NCI-H1417 (cell line): ENCODE data around the gene PC.

Experiments
- DNase-seq, 3 experiments: peaks; one replicate each; lab custom pipeline; 2025; lab: John Stamatoyannopoulos, UW

The PC gene

DNA sequence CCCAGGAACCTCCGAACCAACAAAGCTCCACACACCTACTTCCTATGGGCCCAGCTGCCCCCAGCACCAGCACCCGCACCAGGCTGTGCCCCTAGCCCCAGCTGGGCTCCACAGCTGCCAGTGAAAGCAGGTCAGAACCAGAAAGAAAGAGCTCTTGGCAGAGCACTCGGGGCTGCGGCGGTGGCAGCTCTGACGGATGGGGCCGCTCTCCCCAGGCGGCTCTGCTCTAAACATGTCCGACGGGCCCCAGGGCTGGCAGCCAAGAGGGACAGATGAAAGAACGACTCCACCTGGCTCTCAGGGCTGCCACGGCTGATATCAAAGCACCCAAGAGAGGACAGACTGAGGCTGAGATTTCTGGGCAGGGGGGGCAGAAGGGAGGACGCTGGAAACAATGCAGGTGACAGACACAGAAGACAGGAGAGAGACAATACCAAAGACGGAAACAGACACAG is 75.6 kb downstream of the PC start:
- peak in 1 of 3 experiments; percentile 74 for DNase-seq

DNA sequence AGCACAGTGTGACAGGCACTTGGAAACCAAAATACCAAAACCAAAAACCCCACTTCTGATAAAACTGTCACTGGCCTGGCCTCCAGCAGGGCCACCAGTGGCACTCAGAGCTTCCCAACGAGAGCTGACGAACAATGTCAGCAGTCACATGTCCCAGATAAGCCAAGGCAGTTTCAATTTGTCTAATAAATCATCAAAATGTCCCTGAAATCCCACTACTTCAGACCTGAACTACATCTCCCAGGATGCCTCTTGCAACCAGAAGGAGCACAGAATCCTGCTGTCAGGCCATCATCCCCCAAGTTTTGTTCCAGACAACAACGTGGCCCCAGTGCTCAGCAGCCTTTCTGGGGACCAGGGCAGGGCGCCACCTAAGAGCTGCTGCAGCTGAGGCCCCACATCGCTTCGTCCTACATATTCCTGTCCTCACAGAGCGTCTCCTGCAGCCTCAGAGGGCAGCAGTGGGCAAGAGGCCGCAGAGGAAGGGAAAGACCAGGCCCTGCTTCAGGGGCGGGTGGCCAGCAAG is 76.2 kb downstream of the PC start:
- DNase-seq, result peak in 2 of 3 experiments; percentile 13 to 59

DNA sequence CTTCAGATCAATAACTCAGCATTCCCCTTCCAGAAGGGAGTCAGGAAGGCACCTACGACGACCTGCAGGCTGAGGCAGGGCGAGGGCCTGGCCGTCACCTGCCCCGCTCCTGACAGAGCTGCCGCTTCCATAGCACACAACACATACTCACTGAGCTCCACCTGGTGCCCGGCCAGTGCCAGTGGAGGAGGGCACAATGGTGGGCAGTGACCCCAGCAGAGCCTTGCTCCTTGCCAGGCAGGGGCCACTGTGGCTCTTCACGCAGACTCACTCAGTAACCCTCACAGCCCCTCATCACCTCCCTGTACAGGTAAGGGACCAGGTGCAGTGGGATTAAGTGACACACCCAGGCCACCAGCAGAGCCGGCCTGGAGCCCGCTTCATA is 76.7 kb downstream of the PC start:
- peak; percentile 13 to 57 (median 35) for DNase-seq

DNA sequence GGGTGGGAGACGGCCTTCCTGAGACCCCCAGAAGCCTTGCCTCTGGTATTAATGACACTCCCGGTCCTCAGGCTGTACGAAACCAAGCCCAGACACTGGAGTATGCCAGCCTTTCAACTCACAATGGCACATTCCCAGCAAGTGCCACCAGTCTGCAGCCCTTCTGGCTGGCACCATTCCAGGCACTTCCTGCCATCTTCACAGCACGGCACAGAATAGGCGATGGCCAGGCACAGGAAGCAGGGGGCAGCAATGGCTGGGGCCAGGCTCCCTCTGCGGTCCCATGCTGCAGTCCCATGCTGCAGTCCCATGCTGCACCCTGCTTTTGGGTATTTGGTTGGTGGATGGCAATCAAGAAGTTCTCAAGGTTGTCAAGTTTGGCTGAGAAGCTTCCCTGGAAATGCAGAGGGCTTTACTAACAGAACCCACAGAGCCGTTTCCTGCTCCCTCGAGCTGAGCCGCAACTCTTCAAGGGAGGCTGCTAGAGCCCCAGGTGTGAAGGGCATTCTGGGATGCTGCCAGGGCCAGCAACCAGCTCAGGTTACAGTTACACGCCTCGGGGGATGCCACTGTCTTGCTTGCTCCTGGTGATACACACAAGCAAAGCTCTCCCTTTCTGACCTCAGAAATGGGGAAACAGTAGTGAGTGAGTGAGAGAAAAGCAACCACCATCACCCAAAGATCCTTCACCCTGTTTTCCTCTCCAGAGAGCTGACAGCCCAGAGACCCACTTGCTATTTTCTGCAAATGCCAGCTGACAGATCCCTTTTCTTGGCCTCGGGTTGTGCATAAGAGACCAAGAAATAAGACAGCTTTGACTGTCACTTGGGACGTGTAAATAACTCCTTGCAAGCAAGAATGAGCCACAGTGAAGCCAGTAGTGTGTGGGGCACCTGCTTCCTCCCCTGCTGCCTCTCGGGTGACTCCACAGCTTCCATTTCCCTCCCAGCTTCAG is 77.4 kb downstream of the PC start:
- DNase-seq, result peak; percentile 82 to 94 (median 85)

DNA sequence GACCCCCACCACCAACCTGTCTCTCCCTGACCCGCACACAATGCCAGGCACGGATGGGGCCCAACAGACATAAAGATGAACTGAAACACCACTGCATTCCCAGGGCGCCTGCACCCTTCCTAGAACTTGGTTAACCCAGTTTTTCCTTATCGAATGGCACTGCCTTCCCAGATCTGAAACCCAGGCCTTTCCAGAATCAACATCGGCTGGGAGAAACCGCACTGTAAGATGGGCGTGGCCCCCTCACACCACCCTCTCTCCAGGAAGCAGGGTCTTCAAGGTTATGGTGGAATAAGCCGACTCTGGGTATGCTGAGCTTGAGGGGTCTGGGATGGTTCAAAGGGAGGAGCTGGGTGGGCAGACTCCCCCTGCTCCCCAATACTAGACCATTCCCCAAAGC is 78.2 kb downstream of the PC start:
- no peak for DNase-seq

DNA sequence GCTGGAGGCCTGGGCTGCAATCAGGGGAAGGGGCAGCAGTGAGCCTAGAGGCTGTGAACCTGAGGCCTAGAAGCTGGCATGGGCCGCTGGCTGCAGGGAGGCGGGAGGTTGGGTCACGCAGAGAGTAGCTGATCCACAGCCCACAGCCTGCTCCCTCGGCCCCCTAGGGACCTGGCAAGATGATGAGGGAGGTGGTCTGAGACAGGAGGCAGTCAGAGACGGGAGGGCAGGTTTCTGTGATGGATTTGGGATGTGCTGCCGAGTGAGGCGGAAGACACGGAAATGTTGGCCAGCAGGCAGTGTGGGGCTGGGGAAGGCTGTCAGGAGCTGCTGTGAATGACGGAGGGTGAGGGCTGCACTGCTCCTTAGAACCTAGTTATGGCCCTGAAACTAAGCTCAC is 78.6 kb downstream of the PC start:
- no peak for DNase-seq

DNA sequence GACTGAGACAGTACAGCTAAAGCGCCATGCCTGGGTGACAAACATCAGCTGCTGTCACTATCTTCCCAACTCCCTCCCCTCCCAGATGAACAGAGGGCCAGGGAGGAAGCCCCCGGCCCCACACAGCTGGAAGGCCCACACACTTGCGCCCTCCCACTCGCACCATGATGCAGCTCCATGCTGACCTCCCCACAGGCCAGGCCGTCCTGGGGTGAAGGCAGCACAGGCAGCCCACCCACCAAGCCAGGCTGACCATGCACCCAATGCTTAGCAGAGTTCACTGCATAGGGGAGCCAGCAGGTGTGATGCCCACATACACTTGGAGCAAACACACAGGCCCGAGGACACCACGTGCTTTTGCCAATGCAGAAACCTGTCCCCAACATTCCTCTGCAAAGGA is 79.2 kb downstream of the PC start:
- no peak for DNase-seq

DNA sequence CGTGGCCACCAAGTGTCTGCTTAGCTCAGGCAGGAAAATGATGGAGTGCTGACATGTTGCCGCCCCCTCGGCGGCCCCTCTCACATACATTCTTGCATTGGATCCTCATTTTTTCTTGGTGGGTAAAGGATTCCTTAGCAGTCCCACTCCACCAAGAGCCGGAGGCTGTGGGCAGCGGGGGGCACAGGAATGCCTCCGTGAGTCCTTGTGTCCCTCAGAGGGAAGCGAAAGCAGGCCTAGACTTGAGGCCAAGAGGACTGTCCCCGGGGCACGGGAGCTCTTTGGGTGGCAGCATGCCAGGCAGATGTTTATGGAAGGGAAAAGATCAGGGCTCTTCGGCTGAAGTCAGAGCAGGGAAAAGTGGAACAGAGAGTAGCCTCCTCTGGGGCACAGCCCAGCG is 79.7 kb downstream of the PC start:
- DNase-seq, result no peak

DNA sequence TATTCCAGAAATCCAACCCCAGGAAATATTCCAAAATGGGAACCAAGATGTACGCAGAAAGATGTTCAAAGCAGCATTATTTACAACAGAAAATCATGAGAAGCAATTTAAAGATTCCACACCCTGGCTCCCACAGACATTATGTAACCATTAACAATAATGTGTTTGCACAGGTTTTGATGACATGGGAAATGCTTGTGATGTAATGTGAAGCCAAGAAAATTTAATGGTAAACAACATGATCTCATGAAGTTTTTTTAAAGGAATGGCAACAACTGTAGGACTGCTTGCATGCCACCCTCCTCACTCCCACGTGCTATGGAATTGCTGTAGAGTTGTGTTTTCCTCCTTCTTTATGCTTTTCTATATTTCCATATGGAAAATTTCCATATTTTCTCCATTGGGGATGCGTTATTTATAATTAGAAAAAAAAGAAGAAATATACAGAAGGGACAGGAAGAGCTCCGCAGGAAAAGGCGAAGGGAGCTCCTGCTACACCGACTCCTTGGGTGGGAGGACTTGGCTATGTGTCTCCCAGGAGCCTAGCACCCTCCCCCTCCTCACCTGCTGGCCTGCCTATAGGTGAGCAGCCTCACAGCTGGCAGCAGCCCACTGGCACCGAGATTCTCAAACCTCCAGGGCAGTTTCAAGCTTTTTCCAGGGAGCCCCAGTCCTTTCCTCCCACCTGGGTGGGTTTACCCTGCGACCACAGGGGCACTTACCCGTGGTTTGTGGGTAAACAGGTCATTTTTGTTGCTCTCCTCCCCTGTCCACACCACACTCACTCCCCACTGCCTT is 80.4 kb downstream of the PC start:
- peak in 1 of 3 experiments; percentile 26 for DNase-seq

DNA sequence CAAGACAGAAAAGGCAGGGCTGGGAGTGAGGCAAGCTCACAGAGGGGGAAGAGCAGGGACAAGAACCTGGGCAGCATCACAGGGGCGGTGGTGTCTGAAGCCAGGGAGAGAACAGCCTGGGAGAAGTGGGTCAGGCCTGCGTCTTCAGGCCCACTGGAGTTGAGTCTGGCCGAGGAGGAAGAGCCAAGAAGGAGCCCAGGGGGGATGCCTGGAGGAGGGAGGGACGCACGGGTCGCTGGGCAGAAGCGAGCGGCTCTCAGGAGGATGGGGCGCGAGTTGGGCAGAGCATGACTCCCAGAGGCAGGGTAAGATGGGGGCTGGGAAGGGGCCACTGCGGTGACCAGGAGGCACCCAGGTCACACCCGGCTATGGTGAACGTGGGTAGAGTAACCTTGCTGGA is 82.8 kb downstream of the PC start:
- DNase-seq, result no peak

DNA sequence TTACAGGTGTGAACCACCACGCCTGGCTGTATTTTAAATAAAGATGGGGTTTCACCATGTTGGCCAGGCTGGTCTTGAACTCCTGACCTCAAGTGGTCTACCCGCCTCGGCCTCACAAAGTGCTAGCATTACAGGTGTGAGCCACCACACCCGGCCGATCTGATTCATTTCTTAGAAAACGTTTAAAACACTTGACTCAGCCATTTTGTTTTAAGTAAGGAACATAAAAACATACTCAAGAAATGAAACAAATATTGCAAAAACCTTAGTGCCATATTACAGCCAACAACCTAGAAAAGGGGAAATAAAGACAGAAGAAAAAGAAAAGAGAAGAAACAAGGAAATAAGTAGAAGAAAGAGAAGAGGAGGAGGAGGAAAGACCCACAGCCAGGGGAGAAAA is 84.0 kb downstream of the PC start:
- no peak for DNase-seq

DNA sequence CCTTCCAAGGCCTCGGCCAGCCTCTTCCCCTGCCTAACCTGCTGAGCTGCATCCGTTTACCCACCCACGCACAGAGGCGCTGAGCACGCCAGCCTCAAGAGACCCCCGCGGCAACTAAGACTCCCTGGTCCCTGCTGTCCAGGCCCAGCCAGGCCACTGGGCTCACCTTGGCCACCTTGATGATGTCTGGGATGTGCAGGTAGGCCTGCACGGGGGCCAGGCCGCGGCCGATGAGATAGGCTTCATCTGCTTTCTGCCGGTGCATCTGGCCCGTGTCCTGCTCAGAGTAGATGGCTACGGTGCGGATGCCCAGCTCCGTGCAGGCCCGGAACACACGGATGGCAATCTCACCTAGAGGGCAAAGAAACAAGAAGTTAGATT is 86.7 kb downstream of the PC start:
- no peak for DNase-seq

DNA sequence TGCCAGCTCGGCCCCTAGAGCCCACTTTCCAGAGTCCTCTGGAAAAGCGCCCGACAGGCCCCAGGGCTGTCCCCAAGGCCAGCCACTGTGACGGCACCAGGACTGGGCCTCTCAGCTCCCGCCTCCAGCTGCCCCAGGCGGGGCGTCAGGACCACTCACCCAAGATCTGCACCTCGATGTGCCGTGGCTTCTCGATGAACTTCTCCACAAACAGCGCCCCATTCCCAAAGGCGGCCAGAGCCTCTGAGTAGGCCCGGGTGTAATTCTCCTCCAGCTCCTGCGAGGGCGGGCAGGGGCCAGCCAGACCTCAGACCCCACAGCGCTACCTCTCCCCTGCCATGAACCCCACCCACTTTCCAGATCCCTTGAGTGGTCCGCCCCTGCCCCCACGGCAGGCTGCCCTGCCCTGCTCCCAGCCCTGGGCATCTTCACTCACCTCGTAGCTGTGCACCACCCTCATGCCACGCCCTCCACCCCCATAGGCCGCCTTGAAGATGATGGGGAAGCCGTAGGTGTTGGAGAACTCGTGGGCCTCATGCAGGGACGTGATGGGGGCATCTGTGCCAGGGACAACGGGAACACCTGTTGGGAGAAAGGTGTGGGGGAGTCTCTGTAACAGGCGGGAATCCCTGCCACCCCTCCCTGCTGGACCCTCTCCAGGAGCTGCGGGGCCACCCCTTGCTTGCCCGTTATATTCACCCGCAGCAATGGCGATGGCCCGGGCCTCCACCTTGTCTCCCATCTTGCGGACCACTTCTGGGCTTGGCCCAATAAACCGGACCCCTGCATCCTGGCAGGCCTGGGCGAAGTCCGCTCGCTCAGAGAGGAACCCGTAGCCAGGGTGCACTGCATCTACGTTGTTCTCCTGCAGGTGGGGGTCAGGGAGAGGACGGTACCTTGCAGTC is 87.3 kb downstream of the PC start:
- DNase-seq, result no peak

DNA sequence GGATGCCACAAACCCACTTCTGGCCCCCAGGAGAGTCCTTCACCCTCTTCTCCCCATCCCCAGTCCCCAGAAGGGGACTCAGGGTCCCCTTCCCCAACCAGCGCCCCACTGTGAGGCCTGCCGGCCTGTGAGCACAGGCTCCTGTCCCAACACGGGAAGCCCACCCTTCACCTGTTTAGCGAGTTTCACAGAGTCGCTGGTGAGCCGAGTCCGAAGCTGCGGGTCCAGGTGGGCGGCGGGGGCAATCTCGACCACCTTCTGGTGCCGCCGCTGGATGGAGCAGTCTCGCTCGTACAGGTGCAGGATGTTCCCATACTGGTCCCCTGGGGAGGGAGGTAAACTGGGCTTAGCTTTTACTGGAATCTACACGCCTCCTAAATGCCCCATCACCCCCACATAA is 88.1 kb downstream of the PC start:
- no peak for DNase-seq

DNA sequence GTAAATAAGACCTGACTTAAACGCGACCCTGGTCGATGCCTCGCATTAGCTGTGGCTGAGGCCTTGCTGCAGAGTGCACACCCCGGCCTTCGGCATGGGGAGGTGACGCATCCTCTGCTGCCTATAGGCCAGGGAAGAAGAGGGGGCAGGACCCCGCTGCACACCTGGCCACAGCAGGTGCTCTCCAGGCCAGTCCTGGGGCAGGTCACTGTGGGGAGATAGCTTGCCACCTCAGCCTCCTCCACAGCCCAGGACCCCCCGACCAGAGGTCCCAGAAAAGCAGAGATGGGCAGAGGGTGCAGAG is 88.7 kb downstream of the PC start:
- DNase-seq, result no peak

DNA sequence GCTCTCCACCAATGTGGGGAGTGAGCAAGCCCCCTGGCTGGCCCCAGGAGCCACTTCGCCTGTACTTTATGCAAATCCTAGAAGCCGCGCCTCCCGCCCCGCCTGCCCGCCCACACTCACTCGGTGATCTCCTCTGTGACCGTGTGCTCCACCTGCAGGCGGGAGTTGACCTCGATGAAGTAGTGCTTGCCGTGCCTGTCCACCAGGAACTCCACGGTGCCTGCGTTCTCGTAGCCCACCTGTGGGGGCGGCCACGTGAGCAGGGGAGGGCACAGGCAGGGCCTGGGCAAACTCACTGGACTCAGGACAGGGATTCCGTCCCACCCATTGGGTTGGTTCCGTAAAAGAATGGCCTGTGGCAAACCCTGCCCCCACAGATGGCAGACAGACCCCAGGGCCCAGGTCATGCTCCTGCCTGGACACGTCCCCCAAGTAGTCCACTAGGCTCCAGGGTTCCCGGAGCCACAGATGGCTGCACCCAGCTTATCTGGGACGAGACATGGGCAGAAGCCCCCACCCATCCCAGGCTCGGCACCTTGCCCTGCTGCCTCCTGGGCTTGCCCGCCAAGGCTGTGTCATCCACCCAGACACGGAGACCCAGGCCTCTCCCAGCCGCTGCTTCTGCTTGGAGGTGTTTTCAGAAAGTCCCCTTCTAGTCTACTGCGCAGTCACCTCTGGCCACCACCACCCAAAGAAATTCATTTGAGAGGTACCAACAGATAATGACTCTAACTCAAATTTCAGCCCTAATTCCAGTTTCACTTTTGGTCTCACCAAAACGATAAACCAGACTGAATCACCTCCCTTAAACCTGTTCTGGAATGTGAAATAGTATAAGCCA is 89.2 kb downstream of the PC start:
- DNase-seq, result peak in 1 of 3 experiments; percentile 17

DNA sequence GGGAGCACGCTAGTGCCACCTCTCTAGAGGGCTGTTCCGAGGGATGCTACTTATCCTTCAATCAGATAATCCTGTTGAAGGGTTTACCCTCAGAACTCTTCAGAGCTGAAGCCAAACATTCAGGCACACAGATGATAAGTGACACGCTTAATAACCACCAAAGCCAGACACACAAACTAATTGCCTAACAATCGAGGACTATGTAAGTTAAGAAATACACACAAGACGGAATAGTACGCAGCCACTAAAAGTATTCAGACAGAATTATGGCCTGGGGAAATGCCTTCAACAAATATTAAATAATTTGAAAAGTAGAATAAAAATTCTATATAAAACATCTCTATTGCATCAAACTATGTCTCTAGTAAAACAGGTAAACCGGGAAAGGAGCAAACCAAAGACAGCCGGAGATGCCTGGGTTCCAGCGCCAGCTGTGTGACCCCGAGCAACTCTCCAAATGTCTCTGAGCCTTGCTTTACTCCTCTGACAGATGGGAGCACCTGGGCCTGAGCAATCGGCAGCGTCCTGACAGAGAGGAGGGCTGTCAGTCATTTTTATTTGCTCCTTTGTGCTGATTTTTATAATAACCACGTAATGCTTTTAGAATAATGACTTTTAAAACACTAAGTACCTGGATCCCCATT is 90.0 kb downstream of the PC start:
- DNase-seq, result no peak

DNA sequence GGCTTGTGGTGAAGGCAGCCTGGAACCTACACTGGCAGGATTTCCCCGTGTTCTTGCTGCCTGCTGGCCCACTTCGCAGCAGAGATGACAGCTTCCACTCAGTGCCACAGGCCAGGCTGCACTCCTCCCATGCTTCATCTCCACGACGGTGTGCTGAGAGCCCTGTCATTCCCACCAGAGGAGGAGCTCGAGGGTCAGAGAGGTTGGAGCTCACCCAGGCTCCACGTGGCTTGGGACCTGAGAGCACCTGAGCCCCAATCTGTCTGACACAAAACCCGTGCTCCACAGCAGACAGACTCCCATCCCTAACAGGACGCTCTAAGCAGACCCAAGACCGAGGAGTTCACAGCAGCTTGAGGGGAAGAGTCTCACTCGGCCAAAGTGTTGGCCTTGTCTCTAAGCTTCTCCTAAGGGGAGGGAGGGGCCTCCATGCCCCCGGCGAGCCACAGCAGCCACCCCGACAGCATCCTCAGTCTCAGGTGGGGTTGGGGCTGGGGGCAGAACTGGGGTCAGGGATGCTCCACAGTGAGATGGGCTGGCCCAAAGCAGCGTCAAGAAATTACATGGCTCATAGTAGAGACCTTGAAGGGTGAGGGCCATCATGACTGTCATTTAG is 90.7 kb downstream of the PC start:
- DNase-seq, result no peak

DNA sequence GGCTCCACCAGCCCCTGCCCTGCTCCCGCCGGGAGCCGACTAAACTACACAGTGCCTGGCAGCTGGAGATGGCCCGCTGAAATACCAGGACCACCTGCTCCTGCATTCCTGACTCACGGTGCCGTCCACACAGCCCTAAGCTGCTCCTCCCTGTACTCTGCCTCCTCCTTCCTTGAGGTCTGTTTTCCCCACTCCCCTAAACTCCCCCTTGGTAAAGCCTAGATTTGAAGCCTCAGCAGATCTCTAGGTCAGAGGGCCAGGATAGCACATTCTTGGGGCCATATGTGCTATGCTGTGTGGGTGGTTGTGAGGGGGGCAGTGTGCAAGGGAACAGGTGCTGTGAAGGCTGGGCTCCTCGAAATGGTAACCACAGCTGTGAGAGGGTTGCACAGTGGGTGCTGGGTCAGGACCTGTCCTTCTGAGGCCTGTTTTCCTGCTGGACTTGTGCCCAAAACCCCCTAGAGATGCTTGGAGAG is 91.6 kb downstream of the PC start:
- peak in 1 of 3 experiments; percentile 32 for DNase-seq

DNA sequence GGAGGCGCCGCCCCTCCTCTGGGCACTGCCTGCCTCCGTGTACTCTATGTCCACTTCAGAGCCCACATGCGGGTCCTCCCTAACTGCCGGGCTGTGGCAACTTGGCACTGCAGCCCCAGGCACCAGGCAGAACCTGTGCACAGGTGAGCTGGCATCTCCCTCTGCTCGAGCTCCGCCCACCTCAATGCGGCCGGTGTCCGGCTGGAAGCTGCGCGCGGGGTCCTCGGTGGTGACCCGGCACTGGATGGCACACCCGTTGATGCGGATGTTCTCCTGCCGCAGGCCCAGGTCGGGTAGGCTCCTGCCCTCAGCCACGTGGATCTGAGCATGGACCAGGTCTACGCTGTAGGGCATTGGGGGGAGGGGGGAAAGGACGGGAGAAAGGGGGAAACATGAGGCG is 92.2 kb downstream of the PC start:
- DNase-seq, result no peak
